Inflammatory macrophage treated with lipopolysaccharide for 4 hours (primary cell): ENCODE results near the gene RWDD4.

Experiments used
- DNase-seq: peaks from one replicate; pipeline ENCODE4 v3.0.0-alpha.2; 2020

The RWDD4 gene

GRCh38 chr4:183599284-183599683, 59.7 kb downstream of the RWDD4 start:
- no peak for DNase-seq

GRCh38 chr4:183596067-183596757, 62.8 kb downstream of the RWDD4 start:
- no peak for DNase-seq

- no peak for DNase-seq
Measured at GRCh38 chr4:183594823-183595222, 64.2 kb downstream of the RWDD4 start.

- DNase-seq, result no peak
Measured at GRCh38 chr4:183591301-183591700, 67.7 kb downstream of the RWDD4 start.
